MCF 10A (cell line): ENCODE results near the gene TMEM259. TPM values are rescaled to one million over a fixed set of nuclear protein-coding genes. Genes with fewer than 3 reads are reported as not detected.

Source experiments
- BruUV-seq: library from RNA; stranded (reverse); fragments of 400-500 nt; replicated peaks from 2 replicates; lab custom pipeline; 2021; lab: Mats Ljungman, UMichigan
- CTCF ChIA-PET: fragments of 300-600 bp; sonication (Branson Sonifier 250); formaldehyde crosslinking; extraction: SDS; loops from one replicate; lab custom pipeline; 2021; ENCODE audit warnings: antibody characterized with exemption, inconsistent platforms; lab: Yijun Ruan, JAX
- POLR2A ChIA-PET: fragments of 300-600, 350-650 bp; sonication (Branson Sonifier 250); formaldehyde crosslinking; extraction: SDS; loops from one replicate; lab custom pipeline; 2020; ENCODE audit warnings: antibody characterized with exemption, inconsistent platforms; lab: Yijun Ruan, JAX
- DNase-seq: peaks from one replicate; pipeline ENCODE4 v3.0.0-alpha.2; 2018; ENCODE audit not compliant: unreplicated experiment
- H3K27ac Mint-ChIP-seq: one replicate; pipeline ENCODE4 v1.8.0; 2022; ENCODE audit warnings: mild to moderate bottlenecking, low read depth, mixed read lengths; ENCODE audit not compliant: unreplicated experiment
- H3K27me3 Mint-ChIP-seq: one replicate; pipeline ENCODE4 v1.8.0; 2022; ENCODE audit warnings: mixed read lengths; ENCODE audit not compliant: insufficient read depth, unreplicated experiment
- H3K36me3 Mint-ChIP-seq: one replicate; pipeline ENCODE4 v1.8.0; 2022; ENCODE audit warnings: mild to moderate bottlenecking, moderate library complexity, mixed read lengths; ENCODE audit not compliant: insufficient read depth, unreplicated experiment
- H3K4me1 Mint-ChIP-seq: one replicate; pipeline ENCODE4 v1.8.0; 2022; ENCODE audit warnings: mixed read lengths; ENCODE audit not compliant: insufficient read depth, unreplicated experiment
- H3K4me3 Mint-ChIP-seq: one replicate; pipeline ENCODE4 v1.8.0; 2022; ENCODE audit warnings: mild to moderate bottlenecking, moderate library complexity, mixed read lengths; ENCODE audit not compliant: unreplicated experiment
- H3K9me3 Mint-ChIP-seq: one replicate; pipeline ENCODE4 v1.8.0; 2022; ENCODE audit warnings: mixed read lengths; ENCODE audit not compliant: unreplicated experiment
- intact Hi-C: fragments of 100-400 bp; cut with micrococcal nuclease; formaldehyde crosslinking; loops from 2 replicates; pipeline ENCODE4 v1.14.1; 2022
- total RNA-seq: library from RNA; stranded (reverse); gene quantifications from 2 replicates; pipeline ENCODE4 v1.2.3, GENCODE V29; 2022
- TF ChIP-seq, protein P1 (sequence below): fragments of 200-600 bp; IDR thresholded peaks from one replicate; pipeline ENCODE4 v1.8.0; 2022; ENCODE audit warnings: antibody characterized with exemption, mild to moderate bottlenecking; ENCODE audit not compliant: unreplicated experiment

TMEM259 gene
- total RNA-seq, 1 experiment from 2014 or later = 130 TPM

DNA sequence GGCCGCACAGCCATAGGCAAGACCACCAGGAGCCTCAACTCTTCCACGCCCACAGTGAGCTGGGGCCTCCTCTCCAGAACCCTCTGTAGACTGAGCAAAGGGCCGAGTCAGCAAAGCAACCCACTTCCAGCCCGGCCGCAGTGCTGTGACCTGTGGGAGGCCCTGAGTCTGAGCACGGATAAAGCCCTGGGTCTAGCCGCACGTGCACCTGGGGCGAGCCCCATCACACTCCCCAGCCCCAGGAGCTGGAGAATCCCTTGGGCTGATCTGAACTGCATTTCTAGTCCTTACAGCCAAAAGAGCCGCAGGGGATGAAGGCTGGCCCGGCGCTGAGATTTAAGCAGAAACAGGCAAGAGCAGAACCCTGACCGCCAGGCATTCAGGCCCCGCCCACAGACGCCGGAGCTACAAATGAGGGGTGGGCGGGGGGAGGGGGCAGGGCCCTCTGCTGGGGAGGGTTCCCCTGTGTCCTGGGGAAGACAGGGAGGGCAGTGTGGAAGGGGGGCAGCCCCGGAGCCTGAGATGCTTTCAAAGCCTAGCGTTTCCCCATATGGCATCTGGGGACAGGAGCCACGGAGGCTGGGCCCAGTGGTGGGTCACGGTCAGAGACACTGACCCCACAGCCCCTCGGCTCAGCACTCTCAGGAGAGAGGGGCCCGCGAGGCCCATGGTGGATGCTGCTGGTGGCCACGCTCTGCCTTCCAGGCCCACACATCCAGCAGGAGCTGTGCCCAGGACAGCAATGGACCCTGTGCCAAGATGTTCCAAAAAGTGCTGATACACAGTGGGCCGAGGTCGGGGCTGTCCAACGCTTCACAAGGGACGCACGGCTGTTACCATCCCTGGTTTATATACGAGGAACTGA lies 4.9 kb downstream of the TMEM259 start:
- CTCF ChIA-PET = interaction anchor here (0.6 kb wide), 1 partner anchor 19 kb away, joined by 3 read pairs; no protein-coding TSS in a partner anchor

DNA sequence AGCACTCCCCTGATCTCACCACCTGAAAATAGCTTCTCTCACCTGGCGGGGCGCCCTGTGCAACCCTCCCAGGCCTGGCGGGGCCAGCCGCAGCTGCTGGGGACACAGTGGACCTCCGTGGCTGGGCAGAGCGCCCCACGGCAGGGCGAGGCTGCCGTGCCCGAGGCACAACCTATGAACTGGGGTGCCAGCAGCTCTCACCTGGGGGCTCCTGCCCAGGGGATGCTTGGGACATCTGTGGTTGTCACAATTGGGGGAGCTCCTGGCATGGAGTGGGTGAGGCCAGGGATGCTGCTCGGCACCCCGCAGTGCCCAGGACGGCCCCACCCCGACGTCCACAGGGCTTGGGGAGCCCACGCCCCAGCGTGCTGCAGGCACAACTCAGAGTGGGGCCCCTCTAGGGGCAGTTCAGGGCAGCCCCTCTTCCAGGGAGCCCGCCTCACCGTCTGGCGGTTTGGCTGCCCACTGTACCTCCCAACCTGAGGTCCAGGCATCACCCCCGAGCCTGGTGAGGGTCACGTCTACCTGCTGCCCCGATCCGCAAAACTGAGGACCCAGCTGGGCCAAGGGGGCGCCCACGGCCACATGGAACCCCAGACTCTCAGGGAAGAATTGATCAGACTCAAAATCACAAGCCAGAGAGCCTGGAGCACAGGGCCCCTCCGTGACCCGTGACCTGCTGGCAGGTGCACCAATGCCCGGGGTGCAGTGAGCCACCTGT lies 5.7 kb downstream of the TMEM259 start:
- intact Hi-C loops = no loop called here
- TF ChIP-seq, protein P1, sequence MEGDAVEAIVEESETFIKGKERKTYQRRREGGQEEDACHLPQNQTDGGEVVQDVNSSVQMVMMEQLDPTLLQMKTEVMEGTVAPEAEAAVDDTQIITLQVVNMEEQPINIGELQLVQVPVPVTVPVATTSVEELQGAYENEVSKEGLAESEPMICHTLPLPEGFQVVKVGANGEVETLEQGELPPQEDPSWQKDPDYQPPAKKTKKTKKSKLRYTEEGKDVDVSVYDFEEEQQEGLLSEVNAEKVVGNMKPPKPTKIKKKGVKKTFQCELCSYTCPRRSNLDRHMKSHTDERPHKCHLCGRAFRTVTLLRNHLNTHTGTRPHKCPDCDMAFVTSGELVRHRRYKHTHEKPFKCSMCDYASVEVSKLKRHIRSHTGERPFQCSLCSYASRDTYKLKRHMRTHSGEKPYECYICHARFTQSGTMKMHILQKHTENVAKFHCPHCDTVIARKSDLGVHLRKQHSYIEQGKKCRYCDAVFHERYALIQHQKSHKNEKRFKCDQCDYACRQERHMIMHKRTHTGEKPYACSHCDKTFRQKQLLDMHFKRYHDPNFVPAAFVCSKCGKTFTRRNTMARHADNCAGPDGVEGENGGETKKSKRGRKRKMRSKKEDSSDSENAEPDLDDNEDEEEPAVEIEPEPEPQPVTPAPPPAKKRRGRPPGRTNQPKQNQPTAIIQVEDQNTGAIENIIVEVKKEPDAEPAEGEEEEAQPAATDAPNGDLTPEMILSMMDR = no peak
- Mint-ChIP-seq H3K27me3 (no peaks in the 10 kb centered on the region), H3K27ac (no peak overlapping the region), H3K4me1 (peaks cover 17% of the 10 kb centered on the region), H3K9me3 (no peaks in the 10 kb centered on the region), H3K36me3 (peaks cover 33% of the 10 kb centered on the region), H3K4me3 (no peak overlapping the region)
- BruUV-seq = no TSS peak
- POLR2A ChIA-PET = interaction anchor here (0.7 kb wide), 1 partner anchor 12 kb away, joined by 3 read pairs; no protein-coding TSS in a partner anchor
- DNase-seq = no peak
- CTCF ChIA-PET = no interaction called here

More for the DNA sequence above, 4.9 kb downstream of the TMEM259 start:
- Mint-ChIP-seq H3K36me3 (peaks cover 37% of the 10 kb centered on the region), H3K4me3 (peak overlapping the region; percentile 66), H3K9me3 (no peaks in the 10 kb centered on the region), H3K4me1 (peaks cover 17% of the 10 kb centered on the region), H3K27me3 (no peaks in the 10 kb centered on the region), H3K27ac (peak overlapping the region; percentile 85)
- intact Hi-C loops = no loop called here
- POLR2A ChIA-PET = interaction anchor here (0.7 to 2.3 kb wide), 4 partner anchors 12 to 628 kb away, joined by 3 to 17 read pairs (median 6); partner anchors contain the start of gene CNN2
- TF ChIP-seq, protein P1 = no peak
- BruUV-seq = no TSS peak
- no peak for DNase-seq

DNA sequence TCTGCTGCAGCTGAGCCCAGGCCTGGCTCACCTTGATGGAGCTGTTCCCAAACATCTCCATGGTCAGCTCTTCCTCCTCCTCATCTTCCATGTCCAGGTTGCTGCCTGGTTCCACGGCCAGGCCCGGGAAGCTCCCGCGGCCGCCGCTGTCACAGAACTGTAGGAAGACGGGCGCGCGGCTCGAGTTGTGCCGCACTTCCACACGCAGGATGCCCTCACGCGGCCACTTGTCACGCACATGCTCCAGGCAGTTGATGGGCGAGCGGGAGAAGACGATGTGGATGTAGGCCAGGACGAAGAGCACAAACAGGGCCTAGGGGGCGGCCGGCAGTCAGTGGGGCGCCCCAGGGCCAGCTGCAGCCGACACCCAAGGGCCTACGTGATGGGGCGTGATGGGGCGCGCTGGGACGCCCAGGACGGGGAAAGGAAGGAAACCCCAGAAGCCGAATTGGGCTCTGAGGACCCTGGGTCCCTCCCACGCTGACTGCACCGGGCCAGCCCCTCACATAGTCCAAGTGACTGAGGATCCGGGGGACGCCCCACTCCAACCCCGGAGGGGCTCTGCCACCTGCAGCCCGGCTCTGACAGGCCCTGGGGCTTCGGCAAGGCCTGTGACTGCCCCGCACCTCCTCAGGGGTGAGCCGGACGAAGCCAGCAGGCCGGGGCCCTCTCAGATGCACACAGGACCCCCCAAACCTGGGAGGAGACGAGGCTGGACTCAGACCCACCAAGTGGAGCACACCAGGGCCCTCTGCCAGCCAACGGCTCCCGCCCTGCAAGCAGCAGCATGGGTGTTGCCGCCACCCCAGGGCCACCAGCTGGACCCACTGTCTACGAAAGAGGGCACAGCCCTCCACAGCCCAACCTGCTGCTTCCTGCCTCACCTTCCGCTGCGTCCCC lies 6.5 kb downstream of the TMEM259 start:
- Mint-ChIP-seq H3K4me1 (peaks cover 17% of the 10 kb centered on the region), H3K27ac (no peak overlapping the region), H3K27me3 (no peaks in the 10 kb centered on the region), H3K36me3 (peaks cover 39% of the 10 kb centered on the region), H3K9me3 (no peaks in the 10 kb centered on the region), H3K4me3 (no peak overlapping the region)
- ChIA-PET POLR2A (interaction anchor here (0.7 kb wide), 1 partner anchor 13 kb away, joined by 3 read pairs; no protein-coding TSS in a partner anchor), CTCF (interaction anchor here (0.7 kb wide), 1 partner anchor 359 kb away, joined by 4 read pairs; no protein-coding TSS in a partner anchor)
- DNase-seq = no peak
- TF ChIP-seq, protein P1 = no peak
- intact Hi-C loops = no loop called here
- no TSS peak for BruUV-seq
